Measurements from ENCODE around the gene FTCD. TPM values are rescaled to one million over a fixed set of nuclear protein-coding genes. Genes with fewer than 3 reads are reported as not detected.
"Not testable (repeated sequence)": the region's sequence is repeated elsewhere in the genome, so short reads cannot be mapped to it uniquely, and the experiment has no call there.

Gene FTCD
- total RNA-seq, 1 donor from 2014 or later: 2.3 TPM

DNA sequence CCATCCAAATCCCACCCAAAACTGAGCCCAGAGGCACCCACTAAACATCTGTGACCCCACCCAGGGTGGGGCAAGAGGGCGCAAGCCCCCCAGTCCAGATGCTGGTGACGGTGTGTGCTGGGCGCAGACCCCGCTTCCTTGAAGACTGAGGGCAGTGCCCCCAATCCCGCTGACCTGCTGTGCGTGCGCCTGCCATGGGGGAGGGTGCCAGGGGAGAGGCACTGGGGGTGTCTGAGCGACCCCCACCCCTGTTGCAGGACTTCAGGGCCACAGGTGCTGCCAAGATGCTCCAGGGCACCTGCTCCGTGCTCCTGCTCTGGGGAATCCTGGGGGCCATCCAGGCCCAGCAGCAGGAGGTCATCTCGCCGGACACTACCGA, 44.2 kb downstream of the FTCD start:
- TF ChIP-seq CTCF (IDR thresholded peaks at IDR 0.05): no peak
- Mint-ChIP-seq H3K9me3 (ENCODE audit: unreplicated experiment) (peaks cover 3% of the 10 kb centered on the region), H3K36me3 (ENCODE audit: unreplicated experiment) (peaks cover 35% of the 10 kb centered on the region), H3K27me3 (ENCODE audit: unreplicated experiment) (no peaks in the 10 kb centered on the region), H3K27ac (ENCODE audit: unreplicated experiment) (no peak overlapping the region), H3K4me1 (ENCODE audit: unreplicated experiment) (peaks cover 14% of the 10 kb centered on the region), H3K4me3 (ENCODE audit: unreplicated experiment) (no peak overlapping the region)
- peak; percentile 76 for DNase-seq (ENCODE audit: extremely low spot score, unreplicated experiment)

GRCh38 chr21:46110499-46111192, 44.7 kb downstream of the FTCD start:
- DNase-seq (ENCODE audit: extremely low spot score, unreplicated experiment): peak; percentile 75
- peaks cover 3% of the 10 kb centered on the region for H3K9me3 Mint-ChIP-seq (ENCODE audit: unreplicated experiment)
- no peak for TF ChIP-seq CTCF (IDR thresholded peaks at IDR 0.05)
- H3K4me1 Mint-ChIP-seq (ENCODE audit: unreplicated experiment): peaks cover 8% of the 10 kb centered on the region
- no peak overlapping the region for H3K4me3 Mint-ChIP-seq (ENCODE audit: unreplicated experiment)
- H3K27ac Mint-ChIP-seq (ENCODE audit: unreplicated experiment): no peak overlapping the region
- peaks cover 38% of the 10 kb centered on the region for H3K36me3 Mint-ChIP-seq (ENCODE audit: unreplicated experiment)
- H3K27me3 Mint-ChIP-seq (ENCODE audit: unreplicated experiment): no peaks in the 10 kb centered on the region

DNA sequence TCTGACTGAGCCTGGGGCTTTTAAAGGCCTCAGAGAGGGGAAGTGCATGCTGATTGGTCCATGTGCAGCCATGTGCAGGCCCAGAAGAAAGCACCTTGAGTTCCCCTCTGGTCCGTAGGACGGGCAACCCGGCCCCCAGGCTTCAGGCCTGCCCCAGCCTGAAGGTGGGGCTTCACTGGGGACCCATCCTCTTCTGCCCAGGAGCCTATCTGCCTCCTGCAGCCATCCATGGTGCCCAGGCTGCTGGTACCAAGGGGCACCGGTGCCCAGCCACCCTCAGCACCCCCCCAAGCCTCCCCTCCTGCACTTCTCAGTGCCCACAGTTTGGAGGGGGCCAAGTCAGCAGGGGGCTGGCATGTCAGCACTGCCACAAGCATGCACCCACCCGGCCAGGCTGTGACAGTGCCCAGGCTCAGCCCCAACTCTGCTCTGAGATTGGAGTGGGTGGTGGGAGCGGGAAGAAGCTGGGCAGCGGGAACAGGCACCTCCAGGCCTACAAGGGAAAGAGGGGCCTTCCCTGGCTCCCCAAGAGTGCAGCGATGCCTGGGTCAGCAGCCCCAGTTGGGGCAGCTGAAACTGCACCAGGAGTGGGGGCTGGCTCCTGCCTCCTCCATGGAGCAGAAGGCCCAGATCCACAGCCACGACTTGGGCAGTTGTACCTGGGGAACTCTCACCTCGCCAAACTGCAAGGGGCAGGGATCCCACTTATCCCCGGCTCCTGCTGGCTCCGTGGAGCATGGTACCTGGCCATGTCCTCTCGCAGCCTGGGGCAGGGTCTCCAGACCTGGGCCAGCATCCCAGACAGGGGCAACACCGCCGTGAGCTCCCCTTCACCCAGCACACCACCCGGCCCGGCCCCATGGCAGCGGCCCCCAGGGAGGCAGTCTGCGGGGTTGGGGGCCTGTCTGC, 45.8 kb downstream of the FTCD start:
- Mint-ChIP-seq H3K27me3 (ENCODE audit: unreplicated experiment) (no peaks in the 10 kb centered on the region), H3K36me3 (ENCODE audit: unreplicated experiment) (peaks cover 36% of the 10 kb centered on the region), H3K4me3 (ENCODE audit: unreplicated experiment) (no peak overlapping the region), H3K27ac (ENCODE audit: unreplicated experiment) (no peak overlapping the region), H3K4me1 (ENCODE audit: unreplicated experiment) (peaks cover 5% of the 10 kb centered on the region), H3K9me3 (ENCODE audit: unreplicated experiment) (peaks cover 7% of the 10 kb centered on the region)
- TF ChIP-seq CTCF (IDR thresholded peaks at IDR 0.05): no peak
- peak; percentile 81 for DNase-seq (ENCODE audit: extremely low spot score, unreplicated experiment)

DNA sequence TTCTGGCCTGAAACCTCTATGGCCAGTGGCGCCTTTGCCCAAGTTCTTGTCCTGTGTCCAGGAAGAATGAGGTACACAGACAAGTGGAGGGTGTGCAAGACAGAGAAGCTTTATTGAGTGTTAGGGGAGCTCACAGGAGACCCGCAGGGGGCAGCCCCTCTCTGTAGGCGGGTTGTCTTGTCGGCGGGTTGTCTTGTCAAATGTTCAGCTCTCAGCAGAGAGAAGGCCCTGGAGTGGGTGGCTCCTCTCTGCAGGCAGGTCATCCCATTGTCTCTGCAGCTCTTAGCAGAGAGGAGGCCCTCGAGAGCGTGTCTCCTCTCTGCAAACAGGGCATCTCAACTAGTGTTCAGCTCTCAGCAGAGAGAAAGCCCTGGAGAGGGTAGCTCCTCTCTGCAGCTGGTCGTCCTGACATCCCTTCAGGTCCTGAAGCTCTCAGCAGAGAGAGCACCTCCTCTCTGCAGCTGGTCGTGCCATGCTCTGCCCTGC, 46.5 kb downstream of the FTCD start:
- Mint-ChIP-seq H3K27me3 (ENCODE audit: unreplicated experiment) (no peaks in the 10 kb centered on the region), H3K9me3 (ENCODE audit: unreplicated experiment) (peaks cover 13% of the 10 kb centered on the region), H3K4me3 (ENCODE audit: unreplicated experiment) (no peak overlapping the region), H3K4me1 (ENCODE audit: unreplicated experiment) (peaks cover 11% of the 10 kb centered on the region), H3K36me3 (ENCODE audit: unreplicated experiment) (peaks cover 38% of the 10 kb centered on the region), H3K27ac (ENCODE audit: unreplicated experiment) (no peak overlapping the region)
- peak; percentile 68 for DNase-seq (ENCODE audit: extremely low spot score, unreplicated experiment)
- TF ChIP-seq CTCF (IDR thresholded peaks at IDR 0.05): no peak

- H3K4me1 Mint-ChIP-seq (ENCODE audit: unreplicated experiment): peaks cover 16% of the 10 kb centered on the region
- not testable (repeated sequence) for H3K4me3 Mint-ChIP-seq (ENCODE audit: unreplicated experiment); H3K27me3 Mint-ChIP-seq (ENCODE audit: unreplicated experiment); DNase-seq (ENCODE audit: extremely low spot score, unreplicated experiment); H3K27ac Mint-ChIP-seq (ENCODE audit: unreplicated experiment)
- H3K9me3 Mint-ChIP-seq (ENCODE audit: unreplicated experiment): peaks cover 27% of the 10 kb centered on the region
- H3K36me3 Mint-ChIP-seq (ENCODE audit: unreplicated experiment): peaks cover 43% of the 10 kb centered on the region
Observed at GRCh38 chr21:46107376-46107775, 48.0 kb downstream of the FTCD start.

Data from osteocyte (in vitro differentiated cells).